HepG2 (cell line): ENCODE measurements around the gene CS. TPM values are rescaled to one million over a fixed set of nuclear protein-coding genes. Genes with fewer than 3 reads are reported as not detected.

ENCODE experiments used
- ASH2L ChIP-seq: fragments of 300-600, 200-600 bp; sonication (generic); IDR thresholded peaks from 2 replicates; pipeline ENCODE4 v1.7.0; 2017; ENCODE audit warnings: low read depth, mild to moderate bottlenecking, moderate library complexity, mixed read lengths, low read length; ENCODE audit not compliant: insufficient read length
- BORCS8-MEF2B ChIP-seq: sonication (generic); formaldehyde crosslinking; IDR thresholded peaks from 2 replicates; pipeline ENCODE4 v1.8.0; 2022; ENCODE audit warnings: mild to moderate bottlenecking, missing genetic modification reagents
- CBFB ChIP-seq: sonication (generic); formaldehyde crosslinking; IDR thresholded peaks from 2 replicates; pipeline ENCODE4 v1.4.0; 2020; ENCODE audit warnings: missing genetic modification reagents
- DR1 ChIP-seq: sonication (generic); formaldehyde crosslinking; IDR thresholded peaks from 2 replicates; pipeline ENCODE4 v1.8.0; 2021; ENCODE audit warnings: mild to moderate bottlenecking, missing genetic modification reagents, inconsistent platforms
- IRX3 ChIP-seq: sonication (generic); formaldehyde crosslinking; IDR thresholded peaks from 2 replicates; pipeline ENCODE4 v1.8.1; 2023; ENCODE audit warnings: mild to moderate bottlenecking, low read depth, missing genetic modification reagents, borderline replicate concordance
- KDM1A ChIP-seq: IDR thresholded peaks from 2 replicates; pipeline ENCODE4 v1.6.1; 2016; ENCODE audit warnings: missing compliant biosample characterization
- MEF2D ChIP-seq: sonication (generic); formaldehyde crosslinking; IDR thresholded peaks from 2 replicates; pipeline ENCODE4 v1.5.1; 2020; ENCODE audit warnings: mild to moderate bottlenecking, missing genetic modification reagents
- NR2F6 ChIP-seq, 2 experiments: IDR thresholded peaks; 2 replicates each; pipeline ENCODE4 v1.6.1; 2016; ENCODE audit warnings: antibody characterized with exemption in 1 of 2, mild to moderate bottlenecking in 1 of 2
- PRDM15 ChIP-seq: sonication (generic); formaldehyde crosslinking; IDR thresholded peaks from 2 replicates; pipeline ENCODE4 v1.4.0; 2020; ENCODE audit warnings: missing genetic modification reagents
- ZBED4 ChIP-seq: sonication (generic); formaldehyde crosslinking; IDR thresholded peaks from 2 replicates; pipeline ENCODE4 v1.4.0; 2020; ENCODE audit warnings: missing genetic modification reagents, borderline replicate concordance
- ZBTB8A ChIP-seq: sonication (generic); formaldehyde crosslinking; IDR thresholded peaks from 2 replicates; pipeline ENCODE4 v1.4.0; 2020; ENCODE audit warnings: mild to moderate bottlenecking, low read depth, missing genetic modification reagents, borderline replicate concordance
- ZFX ChIP-seq: sonication (generic); formaldehyde crosslinking; IDR thresholded peaks from 2 replicates; pipeline ENCODE4 v1.4.0; 2020; ENCODE audit warnings: mild to moderate bottlenecking, low read depth, missing genetic modification reagents, moderate library complexity
- ZNF546 ChIP-seq: sonication (generic); formaldehyde crosslinking; conservative IDR thresholded peaks from 2 replicates; pipeline ENCODE4 v1.8.1; 2023; ENCODE audit warnings: mild to moderate bottlenecking, missing genetic modification reagents
- polyA plus RNA-seq, 8 experiments: library from polyadenylated mRNA; depleted of rRNA in 3 of 8; stranded (reverse) in 7 of 8; unstranded in 1 of 8; fragments of >200 nt; fragmentation: Illumina TruSeq in 4 of 8; extraction: Trizol in 4 of 8; gene quantifications; 2 replicates each; pipeline versions ENCODE4 v1.2.1 to v1.2.3, GENCODE V29; 2011 to 2016; ENCODE audit warnings: low read depth in 4 of 8, missing spikeins in 1 of 8, mixed read lengths in 1 of 8; ENCODE audit not compliant: insufficient read depth in 1 of 8
- total RNA-seq, 5 experiments: library from RNA; depleted of rRNA; stranded (reverse); fragments of >200 nt; fragmentation: Illumina TruSeq; extraction: Trizol; gene quantifications; 2 replicates each; pipeline ENCODE4 v1.2.3, GENCODE V29; 2016; ENCODE audit warnings: low read depth in 1 of 5
- TF ChIP-seq, protein P1 (sequence below): sonication (generic); formaldehyde crosslinking; IDR thresholded peaks from 2 replicates; pipeline ENCODE4 v1.4.0; 2020; ENCODE audit warnings: missing genetic modification reagents
- TF ChIP-seq, protein P2 (sequence below): sonication (generic); formaldehyde crosslinking; IDR thresholded peaks from 2 replicates; pipeline ENCODE4 v1.8.1; 2023; ENCODE audit warnings: mild to moderate bottlenecking, missing genetic modification reagents, borderline replicate concordance
- TF ChIP-seq, protein P3 (sequence below): sonication (generic); formaldehyde crosslinking; IDR thresholded peaks from 2 replicates; pipeline ENCODE4 v1.8.0; 2022; ENCODE audit warnings: low read depth, missing genetic modification reagents

Gene CS
- total and polyA plus RNA-seq, 2 of the 13 experiments (the other 11 are each of a cell fraction or from before 2014, with no cell fraction given): 173 to 175 TPM

- TF ChIP-seq ZBED4: peak; percentile 5; the same call in 1 of the 2 replicates
- TF ChIP-seq, protein P1, sequence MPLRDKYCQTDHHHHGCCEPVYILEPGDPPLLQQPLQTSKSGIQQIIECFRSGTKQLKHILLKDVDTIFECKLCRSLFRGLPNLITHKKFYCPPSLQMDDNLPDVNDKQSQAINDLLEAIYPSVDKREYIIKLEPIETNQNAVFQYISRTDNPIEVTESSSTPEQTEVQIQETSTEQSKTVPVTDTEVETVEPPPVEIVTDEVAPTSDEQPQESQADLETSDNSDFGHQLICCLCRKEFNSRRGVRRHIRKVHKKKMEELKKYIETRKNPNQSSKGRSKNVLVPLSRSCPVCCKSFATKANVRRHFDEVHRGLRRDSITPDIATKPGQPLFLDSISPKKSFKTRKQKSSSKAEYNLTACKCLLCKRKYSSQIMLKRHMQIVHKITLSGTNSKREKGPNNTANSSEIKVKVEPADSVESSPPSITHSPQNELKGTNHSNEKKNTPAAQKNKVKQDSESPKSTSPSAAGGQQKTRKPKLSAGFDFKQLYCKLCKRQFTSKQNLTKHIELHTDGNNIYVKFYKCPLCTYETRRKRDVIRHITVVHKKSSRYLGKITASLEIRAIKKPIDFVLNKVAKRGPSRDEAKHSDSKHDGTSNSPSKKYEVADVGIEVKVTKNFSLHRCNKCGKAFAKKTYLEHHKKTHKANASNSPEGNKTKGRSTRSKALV (CRISPR knock-in tag): no peak
- TF ChIP-seq IRX3 (CRISPR knock-in tag): peak; percentile 38; the same call in 1 of the 2 replicates
- TF ChIP-seq, protein P2, sequence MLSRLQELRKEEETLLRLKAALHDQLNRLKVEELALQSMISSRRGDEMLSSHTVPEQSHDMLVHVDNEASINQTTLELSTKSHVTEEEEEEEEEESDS (CRISPR knock-in tag): 0 out of 2 replicates have a peak, but pooled peaks have one; percentile 6
- TF ChIP-seq ZBTB8A: peak; percentile 96
- TF ChIP-seq BORCS8-MEF2B: peak; percentile 11; the same call in 1 of the 2 replicates
- no peak for TF ChIP-seq PRDM15 (CRISPR knock-in tag)
- TF ChIP-seq ZNF546 (CRISPR knock-in tag): no peak
- TF ChIP-seq KDM1A (CRISPR knock-in tag): no peak
- TF ChIP-seq DR1: peak; percentile 71
- TF ChIP-seq, protein P3, sequence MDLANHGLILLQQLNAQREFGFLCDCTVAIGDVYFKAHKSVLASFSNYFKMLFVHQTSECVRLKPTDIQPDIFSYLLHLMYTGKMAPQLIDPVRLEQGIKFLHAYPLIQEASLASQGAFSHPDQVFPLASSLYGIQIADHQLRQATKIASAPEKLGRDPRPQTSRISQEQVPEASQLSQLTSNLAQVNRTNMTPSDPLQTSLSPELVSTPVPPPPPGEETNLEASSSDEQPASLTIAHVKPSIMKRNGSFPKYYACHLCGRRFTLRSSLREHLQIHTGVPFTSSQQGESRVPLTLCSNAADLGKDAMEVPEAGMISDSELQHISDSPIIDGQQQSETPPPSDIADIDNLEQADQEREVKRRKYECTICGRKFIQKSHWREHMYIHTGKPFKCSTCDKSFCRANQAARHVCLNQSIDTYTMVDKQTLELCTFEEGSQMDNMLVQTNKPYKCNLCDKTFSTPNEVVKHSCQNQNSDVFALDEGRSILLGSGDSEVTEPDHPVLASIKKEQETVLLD (CRISPR knock-in tag): no peak
- peak; percentile 74 for TF ChIP-seq CBFB (CRISPR knock-in tag)
- TF ChIP-seq NR2F6 (IDR thresholded peaks at IDR 0.05): peak; percentile 52
- TF ChIP-seq NR2F6 (CRISPR knock-in tag; IDR thresholded peaks at IDR 0.05): no peak
- peak; percentile 81 for TF ChIP-seq ZFX (CRISPR knock-in tag)
- TF ChIP-seq MEF2D (CRISPR knock-in tag): no peak
- peak; percentile 90 for TF ChIP-seq ASH2L
These were observed at the start of gene CS (continued) for GRCh38 chr12:56299853-56300643.
